Measurements from ENCODE around the gene LDAF1. TPM values are rescaled to one million over a fixed set of nuclear protein-coding genes. Genes with fewer than 3 reads are reported as not detected.

Gene LDAF1
- total RNA-seq, result 1.5 and 3.3 TPM in 2 replicates

GRCh38 chr16:21158208-21159110 lies at the start of gene LDAF1:
Gene LDAF1 (plus strand): TSS chr16:21158674. CDS start chr16:21161183, 2,509 bp downstream.

GRCh38 chr16:21150375-21151001 lies 8.0 kb upstream of the LDAF1 start, which contains the start of gene DNAH3:
Gene DNAH3 (minus strand): TSS chr16:21150846. CDS start chr16:21150319, 527 bp downstream.

GRCh38 chr16:21211486-21211885 lies 53.0 kb downstream of the LDAF1 start, which contains the start of gene ZP2:
Gene ZP2 (minus strand): TSS chr16:21211574. CDS start chr16:21211547, 27 bp downstream.

Other genes with a start within 250 kb of the LDAF1 start
- not detected in 2 replicates for gene DNAH3, start 7.8 kb upstream of the LDAF1 start, total RNA-seq
- 0.11 TPM in 1 of 2 replicates, not detected in the other for gene ZP2, start 52.9 kb downstream of the LDAF1 start, total RNA-seq
- gene ANKS4B, start 75.0 kb downstream of the LDAF1 start, total RNA-seq, result not detected in 2 replicates
- not detected in 2 replicates for gene CRYM, start 119.6 kb downstream of the LDAF1 start, total RNA-seq